ENCODE results near the gene MUC15. TPM values are rescaled to one million over a fixed set of nuclear protein-coding genes. Genes with fewer than 3 reads are reported as not detected.
"Not testable (repeated sequence)": the region's sequence is repeated elsewhere in the genome, so short reads cannot be mapped to it uniquely, and the experiment has no call there.

MUC15 gene
- total RNA-seq, 1 donor: not detected

GRCh38 chr11:26607725-26608506, 35.9 kb upstream of the MUC15 start:
- H3K4me3 ChIP-seq (ENCODE audit: low read depth, low read length): no peak overlapping the region
- TF ChIP-seq CTCF (IDR thresholded peaks at IDR 0.05; ENCODE audit: insufficient read depth, low read length): no peak
- DNase-seq (ENCODE audit: low read depth): no peak

GRCh38 chr11:26599876-26600434, 27.9 kb upstream of the MUC15 start:
- no peak for DNase-seq (ENCODE audit: low read depth)
- H3K4me3 ChIP-seq (ENCODE audit: low read depth, low read length): no peak overlapping the region
- no peak for TF ChIP-seq CTCF (IDR thresholded peaks at IDR 0.05; ENCODE audit: insufficient read depth, low read length)

- no peak overlapping the region for H3K4me3 ChIP-seq (ENCODE audit: low read depth, low read length)
- peak; percentile 49 for DNase-seq (ENCODE audit: low read depth)
- no peak for TF ChIP-seq CTCF (IDR thresholded peaks at IDR 0.05; ENCODE audit: insufficient read depth, low read length)
Measured at GRCh38 chr11:26599425-26599824, 27.4 kb upstream of the MUC15 start.

GRCh38 chr11:26597899-26598298, 25.8 kb upstream of the MUC15 start:
- no peak for TF ChIP-seq CTCF (IDR thresholded peaks at IDR 0.05; ENCODE audit: insufficient read depth, low read length)
- DNase-seq (ENCODE audit: low read depth): no peak
- no peak overlapping the region for H3K4me3 ChIP-seq (ENCODE audit: low read depth, low read length)

- not testable (repeated sequence) for H3K4me3 ChIP-seq (ENCODE audit: low read depth, low read length); DNase-seq (ENCODE audit: low read depth)
Measured at GRCh38 chr11:26597049-26597689, 25.1 kb upstream of the MUC15 start.

GRCh38 chr11:26595207-26595865, 23.3 kb upstream of the MUC15 start:
- not testable (repeated sequence) for DNase-seq (ENCODE audit: low read depth)

GRCh38 chr11:26593691-26594090, 21.6 kb upstream of the MUC15 start:
- DNase-seq (ENCODE audit: low read depth): no peak
- H3K4me3 ChIP-seq (ENCODE audit: low read depth, low read length): no peak overlapping the region
- no peak for TF ChIP-seq CTCF (IDR thresholded peaks at IDR 0.05; ENCODE audit: insufficient read depth, low read length)

More at GRCh38 chr11:26595207-26595865, 23.3 kb upstream of the MUC15 start:
- not testable (repeated sequence) for H3K4me3 ChIP-seq (ENCODE audit: low read depth, low read length)

Measured in fibroblast of the aortic adventitia (primary cell).